Adrenal gland (tissue), 5 donors: ENCODE data around the gene CADM1.

Source experiments
- POLR2A ChIP-seq, 2 donors: fragments of 450-650 bp; IDR thresholded peaks; one replicate each; pipeline ENCODE4 v1.6.1; 2017; ENCODE audit warnings: antibody characterized with exemption in 2 of 2, mild to moderate bottlenecking in 2 of 2, moderate library complexity in 1 of 2
- TF ChIP-seq, protein P1 (sequence below), 6 experiments: fragments of 450-650 bp in 4 of 6; fragments of 200-600 bp in 2 of 6; sonication (generic) in 1 of 6; IDR thresholded peaks; 1 replicate in 5 of 6; 2 replicates in 1 of 6; pipeline versions ENCODE4 v1.5.1 to v1.8.0; 2016 to 2021; ENCODE audit warnings: antibody characterized with exemption in 6 of 6, mild to moderate bottlenecking in 2 of 6, moderate library complexity in 1 of 6
- donor health status: DM: no; HTN: no; CAD: no.

DNA sequence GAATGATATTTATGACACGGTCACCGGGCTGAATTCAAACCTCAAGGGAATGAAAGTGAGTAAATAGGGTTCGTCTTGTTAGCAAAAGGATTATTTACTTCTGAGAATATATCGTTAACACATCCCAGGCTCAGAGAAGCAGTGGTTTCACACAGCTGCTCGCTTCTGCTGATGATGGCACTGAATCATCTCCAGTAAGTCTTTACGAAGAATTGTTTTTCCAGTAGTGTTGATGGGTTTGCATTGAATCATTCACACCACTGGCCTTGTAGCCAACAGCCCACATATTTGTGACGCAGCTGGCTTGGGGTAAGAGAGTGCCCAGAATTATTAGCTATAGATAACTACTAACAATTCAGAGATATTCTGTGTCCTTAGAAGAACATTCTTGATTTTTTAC, 236.3 kb downstream of the CADM1 start:
- TF ChIP-seq, protein P1, sequence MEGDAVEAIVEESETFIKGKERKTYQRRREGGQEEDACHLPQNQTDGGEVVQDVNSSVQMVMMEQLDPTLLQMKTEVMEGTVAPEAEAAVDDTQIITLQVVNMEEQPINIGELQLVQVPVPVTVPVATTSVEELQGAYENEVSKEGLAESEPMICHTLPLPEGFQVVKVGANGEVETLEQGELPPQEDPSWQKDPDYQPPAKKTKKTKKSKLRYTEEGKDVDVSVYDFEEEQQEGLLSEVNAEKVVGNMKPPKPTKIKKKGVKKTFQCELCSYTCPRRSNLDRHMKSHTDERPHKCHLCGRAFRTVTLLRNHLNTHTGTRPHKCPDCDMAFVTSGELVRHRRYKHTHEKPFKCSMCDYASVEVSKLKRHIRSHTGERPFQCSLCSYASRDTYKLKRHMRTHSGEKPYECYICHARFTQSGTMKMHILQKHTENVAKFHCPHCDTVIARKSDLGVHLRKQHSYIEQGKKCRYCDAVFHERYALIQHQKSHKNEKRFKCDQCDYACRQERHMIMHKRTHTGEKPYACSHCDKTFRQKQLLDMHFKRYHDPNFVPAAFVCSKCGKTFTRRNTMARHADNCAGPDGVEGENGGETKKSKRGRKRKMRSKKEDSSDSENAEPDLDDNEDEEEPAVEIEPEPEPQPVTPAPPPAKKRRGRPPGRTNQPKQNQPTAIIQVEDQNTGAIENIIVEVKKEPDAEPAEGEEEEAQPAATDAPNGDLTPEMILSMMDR (IDR thresholded peaks at IDR 0.05), result no peak
- TF ChIP-seq POLR2A (IDR thresholded peaks at IDR 0.05), result no peak
